Breast epithelium (tissue), 3 donors: Measurements from ENCODE around the gene WWC1.

Experiments
- POLR2A ChIP-seq: fragments of 450-650 bp; IDR thresholded peaks from one replicate; pipeline ENCODE4 v1.6.1; 2016; ENCODE audit warnings: antibody characterized with exemption, mild to moderate bottlenecking, moderate library complexity
- TF ChIP-seq, protein P1 (sequence below), 3 donors: fragments of 450-650 bp; IDR thresholded peaks; one replicate each; pipeline ENCODE4 v1.5.1; 2016 to 2017; ENCODE audit warnings: antibody characterized with exemption in 3 of 3, mild to moderate bottlenecking in 3 of 3, moderate library complexity in 3 of 3

DNA sequence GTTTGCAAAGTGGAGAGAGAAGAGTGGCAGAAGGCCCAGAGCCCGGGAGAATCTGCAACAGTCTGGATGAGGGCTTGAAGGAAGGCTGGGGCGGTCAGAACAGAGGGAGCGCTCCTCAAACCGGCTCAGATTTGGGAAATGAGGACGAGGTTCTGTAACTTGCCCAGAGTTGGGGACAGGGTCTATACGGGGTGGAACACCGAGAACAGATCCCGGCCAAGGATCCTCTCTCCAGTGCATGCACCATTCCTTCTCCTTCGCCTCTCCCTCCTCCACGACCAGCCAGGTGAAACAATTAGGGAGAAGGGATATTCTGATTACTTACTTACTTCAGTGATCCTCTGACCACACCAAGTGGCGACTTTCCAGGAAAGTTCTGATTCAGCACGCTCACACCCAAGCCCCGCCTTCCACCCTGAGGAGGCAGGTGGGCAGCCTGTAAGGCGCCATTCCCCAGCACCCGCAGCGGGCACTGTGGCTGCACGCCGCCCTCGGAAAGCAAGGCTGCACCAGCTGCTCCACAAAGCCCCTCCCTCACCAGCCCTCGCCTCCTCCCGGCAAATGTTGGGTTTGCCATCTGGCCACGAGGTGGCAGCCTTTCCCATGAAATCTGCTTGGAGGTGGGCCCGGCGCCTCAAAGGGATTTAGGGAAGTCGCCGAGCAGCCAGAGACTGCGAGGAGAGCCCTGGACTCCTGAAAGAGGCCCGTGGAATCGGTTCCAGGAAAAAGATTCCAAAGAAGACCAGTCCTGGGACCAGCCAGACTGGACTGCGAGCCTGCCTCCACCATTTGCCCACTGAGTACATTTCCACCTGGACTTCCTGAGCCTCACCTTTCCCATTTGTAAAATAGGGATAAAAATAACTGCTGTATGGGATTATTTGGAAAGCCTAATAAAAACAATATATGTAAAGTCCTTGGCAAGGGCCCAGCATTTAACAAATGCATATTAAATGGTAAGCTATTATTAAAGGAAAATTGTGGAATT is 22.2 kb upstream of the WWC1 start:
- TF ChIP-seq, protein P1, sequence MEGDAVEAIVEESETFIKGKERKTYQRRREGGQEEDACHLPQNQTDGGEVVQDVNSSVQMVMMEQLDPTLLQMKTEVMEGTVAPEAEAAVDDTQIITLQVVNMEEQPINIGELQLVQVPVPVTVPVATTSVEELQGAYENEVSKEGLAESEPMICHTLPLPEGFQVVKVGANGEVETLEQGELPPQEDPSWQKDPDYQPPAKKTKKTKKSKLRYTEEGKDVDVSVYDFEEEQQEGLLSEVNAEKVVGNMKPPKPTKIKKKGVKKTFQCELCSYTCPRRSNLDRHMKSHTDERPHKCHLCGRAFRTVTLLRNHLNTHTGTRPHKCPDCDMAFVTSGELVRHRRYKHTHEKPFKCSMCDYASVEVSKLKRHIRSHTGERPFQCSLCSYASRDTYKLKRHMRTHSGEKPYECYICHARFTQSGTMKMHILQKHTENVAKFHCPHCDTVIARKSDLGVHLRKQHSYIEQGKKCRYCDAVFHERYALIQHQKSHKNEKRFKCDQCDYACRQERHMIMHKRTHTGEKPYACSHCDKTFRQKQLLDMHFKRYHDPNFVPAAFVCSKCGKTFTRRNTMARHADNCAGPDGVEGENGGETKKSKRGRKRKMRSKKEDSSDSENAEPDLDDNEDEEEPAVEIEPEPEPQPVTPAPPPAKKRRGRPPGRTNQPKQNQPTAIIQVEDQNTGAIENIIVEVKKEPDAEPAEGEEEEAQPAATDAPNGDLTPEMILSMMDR (IDR thresholded peaks at IDR 0.05): peak; percentile 82 to 96 (median 94)
- no peak for TF ChIP-seq POLR2A
